ENCODE data around the gene ANO2.
"Not testable (repeated sequence)": the region's sequence is repeated elsewhere in the genome, so short reads cannot be mapped to it uniquely, and the experiment has no call there.

The ANO2 gene

GRCh38 chr12:5884866-5885265 lies 60.2 kb downstream of the ANO2 start:
- no peak for DNase-seq

- no peak for DNase-seq
Measured at GRCh38 chr12:5884285-5884684, 60.8 kb downstream of the ANO2 start.

GRCh38 chr12:5882511-5883190 lies 62.4 kb downstream of the ANO2 start:
- peak in 1 of 14 donors; percentile 3 for DNase-seq

GRCh38 chr12:5881666-5882065 lies 63.4 kb downstream of the ANO2 start:
- no peak for DNase-seq

GRCh38 chr12:5881101-5881606 lies 63.9 kb downstream of the ANO2 start:
- no peak for DNase-seq

GRCh38 chr12:5875851-5876250 lies 69.2 kb downstream of the ANO2 start:
- DNase-seq, result no peak

GRCh38 chr12:5874514-5874913 lies 70.5 kb downstream of the ANO2 start:
- DNase-seq, result no peak

- no peak for DNase-seq
Measured at GRCh38 chr12:5873281-5873919, 71.7 kb downstream of the ANO2 start.

GRCh38 chr12:5872745-5873144 lies 72.3 kb downstream of the ANO2 start:
- no peak for DNase-seq

- no peak for DNase-seq
Measured at GRCh38 chr12:5871741-5872140, 73.3 kb downstream of the ANO2 start.

GRCh38 chr12:5870183-5870582 lies 74.9 kb downstream of the ANO2 start:
- DNase-seq, result no peak

- DNase-seq, result no peak
Measured at GRCh38 chr12:5868625-5869295, 76.3 kb downstream of the ANO2 start.

- DNase-seq, result no peak
Measured at GRCh38 chr12:5865397-5865796, 79.7 kb downstream of the ANO2 start.

GRCh38 chr12:5864972-5865371 lies 80.1 kb downstream of the ANO2 start:
- DNase-seq, result no peak

- DNase-seq, result no peak
Measured at GRCh38 chr12:5864301-5864700, 80.8 kb downstream of the ANO2 start.

- no peak for DNase-seq
Measured at GRCh38 chr12:5861416-5861815, 83.6 kb downstream of the ANO2 start.

GRCh38 chr12:5856692-5857091 lies 88.4 kb downstream of the ANO2 start:
- no peak for DNase-seq

GRCh38 chr12:5846950-5847349 lies 98.1 kb downstream of the ANO2 start:
- DNase-seq, result no peak

- no peak for DNase-seq
Measured at GRCh38 chr12:5840944-5841343, 104.1 kb downstream of the ANO2 start.

GRCh38 chr12:5830111-5830510 lies 114.9 kb downstream of the ANO2 start:
- no peak for DNase-seq

- DNase-seq, result no peak
Measured at GRCh38 chr12:5827591-5827990, 117.5 kb downstream of the ANO2 start.

GRCh38 chr12:5825761-5826160 lies 119.3 kb downstream of the ANO2 start:
- DNase-seq, result not testable (repeated sequence)

- DNase-seq, result not testable (repeated sequence)
Measured at GRCh38 chr12:5818877-5819276, 126.2 kb downstream of the ANO2 start.

GRCh38 chr12:5817246-5817645 lies 127.8 kb downstream of the ANO2 start:
- no peak for DNase-seq

Measured in C1 segment of cervical spinal cord (tissue), 14 donors.